A673 (cell line): ENCODE results near the gene LRTM1. TPM values are rescaled to one million over a fixed set of nuclear protein-coding genes. Genes with fewer than 3 reads are reported as not detected.

Source experiments
- BruUV-seq: library from RNA; stranded (reverse); fragments of 400-500 nt; replicated peaks from 2 replicates; lab custom pipeline; 2021; lab: Mats Ljungman, UMichigan
- CTCF ChIA-PET: fragments of 300-600 bp; sonication (Branson Sonifier 250); formaldehyde crosslinking; loops from one replicate; lab custom pipeline; 2022; ENCODE audit warnings: antibody characterized with exemption; lab: Charles Lee
- POLR2A ChIA-PET: fragments of 300-600 bp; sonication (Branson Sonifier 250); formaldehyde crosslinking; loops from one replicate; lab custom pipeline; 2022; ENCODE audit warnings: antibody characterized with exemption; ENCODE audit not compliant: low non-redundant PET; lab: Charles Lee
- DNase-seq: peaks from one replicate; pipeline ENCODE4 v3.0.0-alpha.2; 2015; ENCODE audit warnings: low spot score
- H3K27ac ChIP-seq: fragments of 200-600 bp; sonication (generic); 2 replicates; pipeline ENCODE4 v1.5.1; 2016; ENCODE audit warnings: mixed run types, low read depth, mild to moderate bottlenecking, mixed read lengths, antibody characterized with exemption, low read length; ENCODE audit not compliant: poor library complexity, severe bottlenecking
- H3K27me3 ChIP-seq: fragments of 200-600 bp; sonication (generic); replicated peaks from 2 replicates; pipeline ENCODE4 v1.6.1; 2017; ENCODE audit warnings: mixed run types, low read depth, mild to moderate bottlenecking, mixed read lengths, antibody characterized with exemption, low read length; ENCODE audit not compliant: insufficient read depth, poor library complexity
- H3K36me3 ChIP-seq: fragments of 200-600 bp; sonication (generic); 2 replicates; pipeline ENCODE4 v1.6.1; 2016; ENCODE audit warnings: mixed run types, mild to moderate bottlenecking, mixed read lengths, antibody characterized with exemption, low read length; ENCODE audit not compliant: insufficient read depth, poor library complexity, severe bottlenecking
- H3K4me1 ChIP-seq: fragments of 200-600 bp; sonication (generic); 2 replicates; pipeline ENCODE4 v1.6.1; 2017; ENCODE audit warnings: mixed run types, mild to moderate bottlenecking, mixed read lengths, antibody characterized with exemption, low read length; ENCODE audit not compliant: insufficient read depth, poor library complexity, severe bottlenecking
- H3K4me3 ChIP-seq: fragments of 200-600 bp; sonication (generic); 2 replicates; pipeline ENCODE4 v1.5.1; 2016; ENCODE audit warnings: low read depth, mixed run types, mild to moderate bottlenecking, mixed read lengths, low read length; ENCODE audit not compliant: poor library complexity, severe bottlenecking
- H3K9me3 ChIP-seq: fragments of 200-600 bp; sonication (generic); 2 replicates; pipeline ENCODE4 v1.6.1; 2016; ENCODE audit warnings: mixed run types, low read depth, mild to moderate bottlenecking, mixed read lengths, antibody characterized with exemption, low read length; ENCODE audit not compliant: poor library complexity, severe bottlenecking
- CTCF ChIP-seq: fragments of 300-800, 200-600 bp; sonication (generic); conservative IDR thresholded peaks from 2 replicates; pipeline ENCODE4 v1.5.1; 2017; ENCODE audit warnings: low read depth, mild to moderate bottlenecking, antibody characterized with exemption, low read length, moderate library complexity, mixed read lengths
- EZH2 ChIP-seq: fragments of 200-600 bp; sonication (generic); IDR thresholded peaks from 2 replicates; pipeline ENCODE4 v1.6.1; 2017; ENCODE audit warnings: borderline replicate concordance, low read depth, mild to moderate bottlenecking, mixed read lengths, antibody characterized with exemption, low read length; ENCODE audit not compliant: poor library complexity, severe bottlenecking
- intact Hi-C: fragments of 100-400 bp; cut with micrococcal nuclease; formaldehyde crosslinking; loops from one replicate; pipeline ENCODE4 v1.10.0; 2022; ENCODE audit not compliant: unreplicated experiment
- total RNA-seq: library from RNA; stranded (reverse); gene quantifications from 2 replicates; pipeline ENCODE4 v1.2.3, GENCODE V29; 2021

The LRTM1 gene
- total RNA-seq, 1 experiment from 2014 or later, result not detected

DNA sequence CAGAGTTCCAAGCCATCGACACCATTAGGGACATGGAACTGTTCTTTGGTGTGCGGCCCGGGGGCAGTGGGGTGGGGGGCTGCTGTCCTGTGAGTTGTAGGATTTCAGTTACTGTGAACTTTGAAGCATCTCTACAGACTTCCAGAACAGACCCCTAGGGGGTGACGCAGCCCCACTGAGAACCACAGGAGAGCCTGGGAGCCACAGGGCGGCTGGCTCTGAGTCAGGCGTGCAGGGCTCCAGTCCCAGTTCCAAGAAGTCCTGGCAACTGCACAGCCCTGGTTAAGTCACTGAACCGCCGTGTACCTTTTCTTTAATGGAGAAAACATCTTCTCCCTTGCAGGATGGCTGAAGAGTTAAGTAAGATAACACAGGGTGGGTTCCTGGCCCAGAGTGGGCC, 23.5 kb upstream of the LRTM1 start:
- POLR2A ChIA-PET, result no interaction called here

DNA sequence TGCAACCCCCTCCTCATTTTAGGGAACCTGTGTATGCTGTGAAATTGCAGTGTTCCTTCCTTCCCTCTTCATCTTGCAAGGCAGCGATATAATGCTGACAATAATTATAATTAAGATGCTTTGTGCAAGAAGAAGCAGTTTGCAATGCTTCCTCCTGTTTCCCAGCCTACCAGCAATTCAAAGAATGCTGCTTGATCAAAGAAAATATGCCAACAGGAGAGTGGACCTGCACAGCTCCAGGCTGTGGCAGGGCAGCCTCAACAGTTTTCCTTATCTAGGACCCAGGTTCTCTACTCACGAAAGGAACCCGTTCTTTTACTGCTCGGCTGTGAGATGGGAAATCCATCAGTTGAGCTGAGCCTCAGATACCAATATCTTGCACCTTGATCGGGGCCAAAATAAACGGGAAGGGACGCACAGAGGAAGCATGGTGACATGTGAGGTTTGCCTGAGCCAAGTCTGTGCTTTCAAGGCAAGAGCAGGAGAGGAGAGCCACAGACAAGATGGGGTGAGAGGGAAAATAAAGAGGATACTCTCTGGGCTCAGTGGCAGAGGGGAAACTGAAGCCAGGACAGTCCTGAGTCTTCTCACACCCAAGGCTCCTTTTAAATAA, 22.6 kb upstream of the LRTM1 start:
- TF ChIP-seq CTCF (no peak), EZH2 (no peak)
- BruUV-seq, result no TSS peak
- intact Hi-C loops, result loop anchor here (10.0 kb wide), 1 partner anchor 774 kb away; no protein-coding TSS in a partner anchor
- ChIA-PET CTCF (no interaction called here), POLR2A (no interaction called here)
- Histone ChIP-seq H3K9me3 (no peaks in the 10 kb centered on the region), H3K27me3 (no peaks in the 10 kb centered on the region), H3K27ac (no peak overlapping the region), H3K4me3 (no peak overlapping the region), H3K36me3 (no peaks in the 10 kb centered on the region), H3K4me1 (no peaks in the 10 kb centered on the region)
- no peak for DNase-seq

More for the DNA sequence above, 23.5 kb upstream of the LRTM1 start:
- TF ChIP-seq EZH2, result no peak
- TF ChIP-seq CTCF, result peak; percentile 31; the same call in 1 of the 2 replicates
- Histone ChIP-seq H3K36me3 (no peaks in the 10 kb centered on the region), H3K4me3 (no peak overlapping the region), H3K27ac (no peak overlapping the region), H3K27me3 (no peaks in the 10 kb centered on the region), H3K4me1 (no peaks in the 10 kb centered on the region), H3K9me3 (no peaks in the 10 kb centered on the region)
- intact Hi-C loops, result loop anchor here (10.0 kb wide), 1 partner anchor 773 kb away; no protein-coding TSS in a partner anchor
- DNase-seq, result peak; percentile 26
- no TSS peak for BruUV-seq
- CTCF ChIA-PET, result no interaction called here

DNA sequence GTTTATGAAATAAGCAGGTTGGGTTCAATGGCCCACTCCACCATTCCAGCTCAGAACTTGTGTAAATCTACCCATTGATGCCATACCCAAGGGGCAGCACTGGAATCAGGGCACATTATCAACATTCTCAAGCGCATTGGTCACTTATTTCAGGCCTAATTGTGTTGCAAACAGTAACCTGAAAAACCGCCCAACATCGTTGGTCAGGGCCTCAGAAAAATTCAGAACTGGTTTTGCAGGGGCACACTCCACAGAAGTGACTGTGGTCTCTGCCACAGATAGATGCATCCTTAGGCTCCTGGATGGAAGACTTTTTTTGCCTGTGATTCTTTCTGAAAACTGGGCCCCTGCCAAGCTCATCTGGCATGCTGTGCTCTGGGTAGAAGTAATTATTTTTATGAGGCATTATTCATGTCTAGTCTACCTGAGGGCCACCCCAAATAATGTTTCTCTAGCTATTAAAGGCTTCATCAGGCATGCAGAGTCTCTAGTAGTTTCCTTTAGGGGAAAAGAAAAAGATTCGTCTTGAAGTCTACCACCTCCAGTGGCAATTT, 21.7 kb upstream of the LRTM1 start:
- BruUV-seq, result no TSS peak
- no peaks in the 10 kb centered on the region for H3K36me3 ChIP-seq
- H3K4me3 ChIP-seq, result no peak overlapping the region
- DNase-seq, result no peak
- CTCF ChIA-PET, result no interaction called here
- H3K9me3 ChIP-seq, result no peaks in the 10 kb centered on the region
- POLR2A ChIA-PET, result no interaction called here
- H3K4me1 ChIP-seq, result no peaks in the 10 kb centered on the region
- intact Hi-C loops, result loop anchor here (10.0 kb wide), 1 partner anchor 775 kb away; no protein-coding TSS in a partner anchor
- H3K27ac ChIP-seq, result no peak overlapping the region
- no peak for TF ChIP-seq CTCF
- TF ChIP-seq EZH2, result no peak
- no peaks in the 10 kb centered on the region for H3K27me3 ChIP-seq
